PC-3 (cell line): ENCODE data around the gene LAG3. TPM values are rescaled to one million over a fixed set of nuclear protein-coding genes. Genes with fewer than 3 reads are reported as not detected.

ENCODE experiments used
- ATAC-seq: fragments of 200-7000 bp; cut with Tn5 transposase; 2 replicates; pipeline ENCODE4 v1.9.1; 2020; ENCODE audit warnings: mild to moderate bottlenecking, moderate library complexity
- BruUV-seq: library from RNA; stranded (reverse); fragments of 400-500 nt; replicated peaks from 2 replicates; lab custom pipeline; 2021; lab: Mats Ljungman, UMichigan
- CTCF ChIA-PET: fragments of 300-600 bp; sonication (Branson Sonifier 250); formaldehyde crosslinking; loops from one replicate; lab custom pipeline; 2022; ENCODE audit warnings: antibody characterized with exemption; lab: Charles Lee
- POLR2A ChIA-PET: fragments of 300-600 bp; sonication (Branson Sonifier 250); formaldehyde crosslinking; loops from one replicate; lab custom pipeline; 2022; ENCODE audit warnings: antibody characterized with exemption; ENCODE audit not compliant: unreplicated experiment; lab: Charles Lee
- DNase-seq: peaks from one replicate; pipeline ENCODE4 v3.0.0-alpha.2; 2015
- H2AFZ ChIP-seq: fragments of 300-600 bp; sonication (generic); 2 replicates; pipeline ENCODE4 v1.6.0; 2016; ENCODE audit warnings: antibody characterized with exemption, low read length
- H3F3A ChIP-seq: fragments of 300-600 bp; sonication (generic); one replicate; pipeline ENCODE4 v1.6.0; 2017; ENCODE audit warnings: antibody characterized with exemption, low read length, control low read depth, mild to moderate bottlenecking; ENCODE audit not compliant: unreplicated experiment
- H3K27ac ChIP-seq: fragments of 300-600 bp; sonication (generic); 2 replicates; pipeline ENCODE4 v1.5.1; 2016; ENCODE audit warnings: mild to moderate bottlenecking, low read length
- H3K27me3 ChIP-seq: fragments of 300-600 bp; sonication (generic); 2 replicates; pipeline ENCODE4 v1.6.1; 2016; ENCODE audit warnings: low read length, mixed read lengths
- H3K36me3 ChIP-seq: fragments of 300-600 bp; sonication (generic); 2 replicates; pipeline ENCODE4 v1.6.1; 2016; ENCODE audit warnings: low read depth, mixed run types, low read length, mixed read lengths
- H3K4me1 ChIP-seq: fragments of 300-600 bp; sonication (generic); 2 replicates; pipeline ENCODE4 v1.5.1; 2016; ENCODE audit warnings: low read length; ENCODE audit not compliant: insufficient read depth
- H3K4me2 ChIP-seq: fragments of 300-600 bp; sonication (generic); 2 replicates; pipeline ENCODE4 v1.6.0; 2016; ENCODE audit warnings: low read length
- H3K4me3 ChIP-seq: fragments of 300-600 bp; sonication (generic); 2 replicates; pipeline ENCODE4 v1.5.1; 2016; ENCODE audit warnings: mild to moderate bottlenecking, low read length, mixed read lengths
- H3K79me2 ChIP-seq: fragments of 300-600 bp; sonication (generic); 2 replicates; pipeline ENCODE4 v1.6.1; 2017; ENCODE audit warnings: low read length, mixed read lengths
- H3K9ac ChIP-seq: fragments of 300-600 bp; sonication (generic); 2 replicates; pipeline ENCODE4 v1.6.0; 2016; ENCODE audit warnings: mild to moderate bottlenecking, low read length
- H3K9me2 ChIP-seq: fragments of 300-600 bp; sonication (generic); replicated peaks from 2 replicates; pipeline ENCODE4 v1.6.1; 2016; ENCODE audit warnings: mixed run types, low read length, mixed read lengths
- H3K9me3 ChIP-seq: fragments of 300-600 bp; sonication (generic); 2 replicates; pipeline ENCODE4 v1.6.1; 2016; ENCODE audit warnings: low read length, mixed read lengths
- H4K20me1 ChIP-seq: fragments of 300-600 bp; sonication (generic); 2 replicates; pipeline ENCODE4 v1.6.1; 2016; ENCODE audit warnings: low read length, mixed read lengths
- EZH2 ChIP-seq: fragments of 300-600 bp; sonication (generic); IDR thresholded peaks from one replicate; pipeline ENCODE4 v1.6.1; 2017; ENCODE audit warnings: antibody characterized with exemption, mild to moderate bottlenecking, low read length; ENCODE audit not compliant: unreplicated experiment
- EZH2phosphoT487 ChIP-seq: fragments of 300-600 bp; sonication (generic); IDR thresholded peaks from 2 replicates; pipeline ENCODE4 v1.6.1; 2018; ENCODE audit warnings: mild to moderate bottlenecking, antibody characterized with exemption, low read length, borderline replicate concordance
- intact Hi-C: fragments of 100-400 bp; cut with micrococcal nuclease; formaldehyde crosslinking; loops from 2 replicates; pipeline ENCODE4 v1.9.0; 2023
- total RNA-seq: library from RNA; depleted of rRNA; stranded (reverse); fragments of >200 nt; gene quantifications from 2 replicates; pipeline ENCODE4 v1.2.3, GENCODE V29; 2014
- TF ChIP-seq, protein P1 (sequence below): fragments of 300-600 bp; sonication (generic); conservative IDR thresholded peaks from 2 replicates; pipeline ENCODE4 v1.5.1; 2017; ENCODE audit warnings: antibody characterized with exemption, low read depth, mild to moderate bottlenecking, low read length

The LAG3 gene
- total RNA-seq, 1 experiment from 2014 or later = 0.58 TPM

GRCh38 chr12:6791931-6792520, 19.7 kb downstream of the LAG3 start:
- no peaks in the 10 kb centered on the region for H3K79me2 ChIP-seq
- POLR2A ChIA-PET = no interaction called here
- no peak overlapping the region for H3K4me2 ChIP-seq
- intact Hi-C loops = no loop called here
- no TSS peak for BruUV-seq
- H2AFZ ChIP-seq = 0 out of 2 replicates have a peak overlapping the region, but pooled peaks have one; percentile 34
- H3K4me3 ChIP-seq = no peak overlapping the region
- no peak for TF ChIP-seq EZH2
- TF ChIP-seq, protein P1, sequence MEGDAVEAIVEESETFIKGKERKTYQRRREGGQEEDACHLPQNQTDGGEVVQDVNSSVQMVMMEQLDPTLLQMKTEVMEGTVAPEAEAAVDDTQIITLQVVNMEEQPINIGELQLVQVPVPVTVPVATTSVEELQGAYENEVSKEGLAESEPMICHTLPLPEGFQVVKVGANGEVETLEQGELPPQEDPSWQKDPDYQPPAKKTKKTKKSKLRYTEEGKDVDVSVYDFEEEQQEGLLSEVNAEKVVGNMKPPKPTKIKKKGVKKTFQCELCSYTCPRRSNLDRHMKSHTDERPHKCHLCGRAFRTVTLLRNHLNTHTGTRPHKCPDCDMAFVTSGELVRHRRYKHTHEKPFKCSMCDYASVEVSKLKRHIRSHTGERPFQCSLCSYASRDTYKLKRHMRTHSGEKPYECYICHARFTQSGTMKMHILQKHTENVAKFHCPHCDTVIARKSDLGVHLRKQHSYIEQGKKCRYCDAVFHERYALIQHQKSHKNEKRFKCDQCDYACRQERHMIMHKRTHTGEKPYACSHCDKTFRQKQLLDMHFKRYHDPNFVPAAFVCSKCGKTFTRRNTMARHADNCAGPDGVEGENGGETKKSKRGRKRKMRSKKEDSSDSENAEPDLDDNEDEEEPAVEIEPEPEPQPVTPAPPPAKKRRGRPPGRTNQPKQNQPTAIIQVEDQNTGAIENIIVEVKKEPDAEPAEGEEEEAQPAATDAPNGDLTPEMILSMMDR = no peak
- no peak for TF ChIP-seq EZH2phosphoT487
- no peak for DNase-seq
- H3K9me2 ChIP-seq = no peaks in the 10 kb centered on the region
- no peaks in the 10 kb centered on the region for H3K27me3 ChIP-seq
- no peak overlapping the region for H3K27ac ChIP-seq
- no peak overlapping the region for H3K9ac ChIP-seq
- no peaks in the 10 kb centered on the region for H4K20me1 ChIP-seq
- no peaks in the 10 kb centered on the region for H3K4me1 ChIP-seq
- H3F3A ChIP-seq = no peaks in the 10 kb centered on the region
- H3K9me3 ChIP-seq = no peaks in the 10 kb centered on the region
- CTCF ChIA-PET = no interaction called here
- H3K36me3 ChIP-seq = no peaks in the 10 kb centered on the region
- ATAC-seq = no peak

GRCh38 chr12:6792522-6793201, 20.3 kb downstream of the LAG3 start:
- TF ChIP-seq EZH2phosphoT487 (no peak), EZH2 (no peak)
- TF ChIP-seq, protein P1 = no peak

DNA sequence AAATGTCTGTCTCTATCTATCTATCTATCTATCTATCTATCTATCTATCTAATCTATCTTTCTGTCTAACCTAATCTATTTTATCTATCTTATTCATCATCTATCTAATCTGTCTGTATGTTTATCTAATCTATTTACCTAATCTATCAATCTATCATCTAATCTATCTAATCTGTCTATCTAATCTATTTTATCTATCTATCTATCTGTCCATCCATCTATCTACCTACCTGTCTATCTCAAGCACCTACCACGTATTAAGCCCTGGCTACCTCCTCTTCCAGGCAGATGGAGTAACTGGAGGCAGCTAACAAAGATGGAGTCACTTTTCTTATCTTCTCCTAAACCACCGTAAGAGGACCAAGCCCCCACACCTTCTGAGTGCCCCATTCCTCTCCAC, 22.8 kb downstream of the LAG3 start:
- H2AFZ ChIP-seq = no peak overlapping the region
- BruUV-seq = no TSS peak
- intact Hi-C loops = no loop called here
- H3K36me3 ChIP-seq = no peaks in the 10 kb centered on the region
- H4K20me1 ChIP-seq = no peaks in the 10 kb centered on the region
- ATAC-seq = no peak
- no peaks in the 10 kb centered on the region for H3K9me3 ChIP-seq
- ChIA-PET CTCF (no interaction called here), POLR2A (no interaction called here)
- no peak overlapping the region for H3K27ac ChIP-seq
- no peaks in the 10 kb centered on the region for H3K27me3 ChIP-seq
- H3F3A ChIP-seq = no peaks in the 10 kb centered on the region
- no peak overlapping the region for H3K4me3 ChIP-seq
- no peak overlapping the region for H3K4me2 ChIP-seq
- H3K9ac ChIP-seq = no peak overlapping the region
- TF ChIP-seq EZH2phosphoT487 (no peak), EZH2 (no peak)
- TF ChIP-seq, protein P1 = no peak
- no peak for DNase-seq
- no peaks in the 10 kb centered on the region for H3K9me2 ChIP-seq
- no peaks in the 10 kb centered on the region for H3K79me2 ChIP-seq
- no peaks in the 10 kb centered on the region for H3K4me1 ChIP-seq

More at GRCh38 chr12:6792522-6793201, 20.3 kb downstream of the LAG3 start:
- Histone ChIP-seq H3K9me2 (no peaks in the 10 kb centered on the region), H3K27ac (no peak overlapping the region), H3K4me2 (no peak overlapping the region), H3F3A (no peaks in the 10 kb centered on the region), H3K4me1 (no peaks in the 10 kb centered on the region), H3K36me3 (no peaks in the 10 kb centered on the region), H2AFZ (0 out of 2 replicates have a peak overlapping the region, but pooled peaks have one; percentile 34), H3K9me3 (no peaks in the 10 kb centered on the region), H3K27me3 (no peaks in the 10 kb centered on the region), H3K4me3 (no peak overlapping the region), H3K79me2 (no peaks in the 10 kb centered on the region), H4K20me1 (no peaks in the 10 kb centered on the region), H3K9ac (no peak overlapping the region)
- ChIA-PET POLR2A (no interaction called here), CTCF (no interaction called here)
- intact Hi-C loops = no loop called here
- no TSS peak for BruUV-seq
- ATAC-seq (no peak), DNase-seq (no peak)
